Stomach smooth muscle (tissue), 2 donors: ENCODE measurements around the gene PIGN.
"Not testable (repeated sequence)": the region's sequence is repeated elsewhere in the genome, so short reads cannot be mapped to it uniquely, and the experiment has no call there.

Experiments used
- H3K27ac ChIP-seq: one replicate; pipeline ENCODE4 v1.7.0; 2013; ENCODE audit warnings: mild to moderate bottlenecking, low read length, inconsistent platforms
- H3K27me3 ChIP-seq, 2 donors: one replicate each; pipeline ENCODE4 v1.7.0; 2013; ENCODE audit warnings: low read length in 2 of 2; ENCODE audit not compliant: insufficient read depth in 2 of 2, control insufficient read depth in 1 of 2
- H3K36me3 ChIP-seq, 2 donors: one replicate each; pipeline ENCODE4 v1.7.0; 2013; ENCODE audit warnings: low read length in 2 of 2; ENCODE audit not compliant: control insufficient read depth in 2 of 2, insufficient read depth in 2 of 2
- H3K4me1 ChIP-seq: one replicate; pipeline ENCODE4 v1.7.0; 2013; ENCODE audit warnings: low read length; ENCODE audit not compliant: control insufficient read depth, insufficient read depth
- H3K4me3 ChIP-seq, 2 donors: one replicate each; pipeline ENCODE4 v1.7.0; 2013; ENCODE audit warnings: low read length in 2 of 2
- H3K9ac ChIP-seq, 2 donors: one replicate each; pipeline ENCODE4 v1.7.0; 2013; ENCODE audit warnings: low read length in 2 of 2, mild to moderate bottlenecking in 1 of 2
- H3K9me3 ChIP-seq, 2 donors: one replicate each; pipeline ENCODE4 v1.7.0; 2013; ENCODE audit warnings: low read length in 2 of 2; ENCODE audit not compliant: control insufficient read depth in 2 of 2
- donor health status: healthy.
- donor health status: Pancreatic carcinoma.

Gene PIGN

GRCh38 chr18:62182220-62182619, 4.6 kb downstream of the PIGN start:
- Histone ChIP-seq H3K27ac (no peak overlapping the region), H3K4me1 (no peaks in the 10 kb centered on the region), H3K36me3 (no peaks in the 10 kb centered on the region), H3K9me3 (no peaks in the 10 kb centered on the region), H3K4me3 (no peak overlapping the region), H3K27me3 (no peaks in the 10 kb centered on the region), H3K9ac (no peak overlapping the region)

DNA sequence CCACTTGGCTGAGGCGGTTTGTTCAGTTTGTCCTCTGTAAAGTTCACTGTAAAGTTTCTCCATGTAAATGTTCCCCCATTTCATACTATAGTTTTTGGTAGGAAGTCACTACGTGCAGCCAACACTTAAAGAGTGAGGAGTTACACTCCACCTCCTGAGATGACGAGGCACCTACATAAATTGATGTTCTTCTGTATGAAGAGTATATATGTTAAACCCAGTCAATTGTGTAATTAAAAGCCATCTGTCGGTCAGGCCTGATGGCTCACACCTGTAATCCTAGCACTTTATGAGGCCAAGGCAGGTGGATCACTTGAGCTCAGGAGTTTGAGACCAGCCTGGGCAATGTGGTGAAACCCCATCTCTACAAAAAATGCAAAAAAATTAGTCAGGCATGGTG, 7.6 kb downstream of the PIGN start:
- H3K36me3 ChIP-seq: no peaks in the 10 kb centered on the region
- no peaks in the 10 kb centered on the region for H3K4me1 ChIP-seq
- H3K27me3 ChIP-seq: no peaks in the 10 kb centered on the region
- no peak overlapping the region for H3K4me3 ChIP-seq
- H3K9me3 ChIP-seq: no peaks in the 10 kb centered on the region
- no peak overlapping the region for H3K27ac ChIP-seq
- H3K9ac ChIP-seq: no peak overlapping the region

DNA sequence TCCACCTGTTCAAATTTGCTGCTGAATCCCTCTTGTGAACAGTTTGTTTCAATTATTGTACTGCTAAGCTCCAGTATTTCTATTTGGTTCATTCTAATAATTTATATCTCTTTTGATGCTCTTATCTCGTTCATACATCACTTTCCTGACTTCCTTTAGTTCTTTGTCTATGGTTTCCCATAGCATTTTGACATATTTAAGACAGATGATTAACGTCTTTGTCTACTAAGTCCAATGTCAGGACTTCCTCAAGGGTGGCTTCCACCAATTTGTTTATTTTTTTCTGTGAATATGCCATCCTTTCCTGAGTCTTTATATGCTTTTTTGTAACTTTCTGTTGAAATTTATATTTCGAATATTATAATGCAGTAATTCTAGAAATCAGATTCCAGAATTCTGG, 9.6 kb downstream of the PIGN start:
- no peaks in the 10 kb centered on the region for H3K9me3 ChIP-seq
- H3K4me1 ChIP-seq: no peaks in the 10 kb centered on the region
- H3K27ac ChIP-seq: no peak overlapping the region
- H3K36me3 ChIP-seq: no peaks in the 10 kb centered on the region
- no peak overlapping the region for H3K9ac ChIP-seq
- no peak overlapping the region for H3K4me3 ChIP-seq
- H3K27me3 ChIP-seq: no peaks in the 10 kb centered on the region

- no peaks in the 10 kb centered on the region for H3K36me3 ChIP-seq
- H3K9ac ChIP-seq: no peak overlapping the region
- no peak overlapping the region for H3K27ac ChIP-seq
- H3K27me3 ChIP-seq: no peaks in the 10 kb centered on the region
- H3K4me3 ChIP-seq: no peak overlapping the region
- no peaks in the 10 kb centered on the region for H3K9me3 ChIP-seq
- no peaks in the 10 kb centered on the region for H3K4me1 ChIP-seq
These were observed 11.3 kb downstream of the PIGN start for GRCh38 chr18:62175521-62175920.

DNA sequence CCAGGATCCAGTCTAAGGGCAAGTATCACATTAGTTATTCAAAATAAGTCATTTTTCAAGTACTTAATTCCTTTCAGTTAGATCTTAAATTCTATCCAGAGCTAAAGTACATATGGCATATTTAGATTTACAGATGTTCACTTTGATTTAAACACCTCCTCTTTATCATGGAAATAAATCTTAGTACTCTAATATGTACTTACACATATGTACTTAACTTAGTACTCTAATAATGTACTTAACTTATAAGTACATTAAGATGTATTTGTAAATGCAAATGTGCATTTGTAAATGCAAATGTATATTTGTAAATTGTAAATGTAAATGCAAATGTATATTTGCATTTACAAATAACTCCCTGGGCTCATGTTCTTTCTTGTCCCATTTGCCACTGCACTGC, 14.6 kb downstream of the PIGN start:
- H3K4me1 ChIP-seq: no peaks in the 10 kb centered on the region
- no peak overlapping the region for H3K4me3 ChIP-seq
- H3K9me3 ChIP-seq: no peaks in the 10 kb centered on the region
- no peaks in the 10 kb centered on the region for H3K27me3 ChIP-seq
- no peak overlapping the region for H3K9ac ChIP-seq
- no peaks in the 10 kb centered on the region for H3K36me3 ChIP-seq
- no peak overlapping the region for H3K27ac ChIP-seq

DNA sequence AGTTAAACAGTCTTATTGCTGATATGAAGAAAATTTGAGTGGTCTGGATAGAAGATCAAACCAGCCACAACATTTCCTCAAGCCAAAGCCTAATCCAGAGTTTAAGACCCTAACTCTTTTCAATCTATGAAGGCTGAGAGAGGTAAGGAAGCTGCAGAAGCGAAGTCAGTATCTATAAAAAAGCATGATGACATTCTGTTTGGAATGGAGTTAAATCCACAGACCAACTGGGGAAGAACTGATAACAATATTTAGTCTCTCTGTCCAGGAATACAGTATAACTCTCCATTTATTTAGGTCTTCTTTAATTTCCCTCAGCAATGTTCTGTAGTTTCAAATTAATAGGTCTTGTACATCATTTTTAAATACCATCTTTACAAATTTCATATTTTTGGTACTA, 16.0 kb downstream of the PIGN start:
- Histone ChIP-seq H3K9ac (no peak overlapping the region), H3K27me3 (no peaks in the 10 kb centered on the region), H3K27ac (no peak overlapping the region), H3K4me3 (no peak overlapping the region), H3K4me1 (no peaks in the 10 kb centered on the region), H3K9me3 (no peaks in the 10 kb centered on the region), H3K36me3 (no peaks in the 10 kb centered on the region)

- H3K9ac ChIP-seq, H3K36me3 ChIP-seq, H3K4me3 ChIP-seq, H3K27me3 ChIP-seq, H3K4me1 ChIP-seq, H3K9me3 ChIP-seq, H3K27ac ChIP-seq: not testable (repeated sequence)
These were observed 20.3 kb downstream of the PIGN start for GRCh38 chr18:62166524-62166923.

DNA sequence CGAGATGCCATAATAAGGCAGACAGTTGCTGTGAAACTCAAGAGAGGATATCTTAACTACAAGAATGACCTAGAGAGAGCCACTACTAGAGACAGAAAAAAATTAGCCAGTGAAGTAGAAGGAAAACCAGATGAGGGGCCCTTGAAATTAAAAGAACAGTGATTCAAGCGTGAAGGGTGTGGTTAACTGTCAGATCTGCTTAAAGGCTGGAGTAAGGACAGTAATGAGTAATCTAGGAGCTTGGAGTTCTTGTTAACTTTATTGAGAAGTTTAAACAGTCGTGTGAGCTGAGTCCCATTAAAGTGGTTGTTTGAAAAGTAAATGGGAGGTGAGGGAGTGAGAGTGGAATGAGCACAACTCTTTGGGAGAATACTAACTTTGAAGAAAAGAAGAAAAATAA, 21.3 kb downstream of the PIGN start:
- H3K27ac ChIP-seq: no peak overlapping the region
- H3K4me3 ChIP-seq: no peak overlapping the region
- no peak overlapping the region for H3K9ac ChIP-seq
- no peaks in the 10 kb centered on the region for H3K4me1 ChIP-seq
- H3K9me3 ChIP-seq: no peaks in the 10 kb centered on the region
- peaks cover 0 to 6% of the 10 kb centered on the region in 2 donors for H3K36me3 ChIP-seq
- no peaks in the 10 kb centered on the region for H3K27me3 ChIP-seq

- Histone ChIP-seq H3K4me1 (no peaks in the 10 kb centered on the region), H3K27me3 (no peaks in the 10 kb centered on the region), H3K27ac (no peak overlapping the region), H3K4me3 (no peak overlapping the region), H3K9ac (no peak overlapping the region), H3K9me3 (no peaks in the 10 kb centered on the region), H3K36me3 (peaks cover 0 to 6% of the 10 kb centered on the region in 2 donors)
These were observed 21.9 kb downstream of the PIGN start for GRCh38 chr18:62164855-62165487.

- no peaks in the 10 kb centered on the region for H3K27me3 ChIP-seq
- no peak overlapping the region for H3K4me3 ChIP-seq
- H3K27ac ChIP-seq: no peak overlapping the region
- no peaks in the 10 kb centered on the region for H3K9me3 ChIP-seq
- H3K4me1 ChIP-seq: no peaks in the 10 kb centered on the region
- H3K9ac ChIP-seq: no peak overlapping the region
- H3K36me3 ChIP-seq: peaks cover 0 to 6% of the 10 kb centered on the region in 2 donors
These were observed 22.5 kb downstream of the PIGN start for GRCh38 chr18:62164310-62164709.

DNA sequence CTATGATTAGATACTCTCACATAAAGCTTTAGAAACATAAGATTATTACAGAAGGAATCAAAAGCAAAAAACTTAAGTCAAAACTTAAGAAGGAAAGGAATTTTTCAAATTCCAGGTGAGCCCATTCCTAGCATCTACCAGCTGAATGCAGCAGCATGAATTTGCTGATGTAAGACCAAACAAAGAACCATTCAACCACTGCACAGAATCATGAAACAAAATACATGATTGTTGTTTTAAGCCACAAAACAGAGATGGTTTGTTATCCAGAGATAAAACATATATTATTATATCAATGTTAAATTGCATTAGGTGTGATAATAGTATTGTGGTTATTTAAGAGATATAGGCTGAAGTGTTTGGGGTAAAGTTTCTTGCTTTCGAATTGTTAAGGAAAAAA, 29.0 kb downstream of the PIGN start:
- H3K36me3 ChIP-seq: peaks cover 0 to 10% of the 10 kb centered on the region in 2 donors
- no peaks in the 10 kb centered on the region for H3K9me3 ChIP-seq
- H3K9ac ChIP-seq: no peak overlapping the region
- H3K4me3 ChIP-seq: no peak overlapping the region
- no peaks in the 10 kb centered on the region for H3K27me3 ChIP-seq
- H3K4me1 ChIP-seq: no peaks in the 10 kb centered on the region
- no peak overlapping the region for H3K27ac ChIP-seq
